Endothelial cell (in vitro differentiated cells): ENCODE data around the gene UBE2E2. TPM values are rescaled to one million over a fixed set of nuclear protein-coding genes. Genes with fewer than 3 reads are reported as not detected.
A peak's percentile ranks its signal among the peaks of the same experiment; 100 is the strongest.

Experiments
- DNase-seq: peaks from one replicate; pipeline ENCODE4 v3.0.0; 2021; ENCODE audit warnings: low spot score
- H3K27ac Mint-ChIP-seq: one replicate; pipeline ENCODE4 v1.8.0; 2021; ENCODE audit warnings: mixed read lengths, inconsistent platforms; ENCODE audit not compliant: unreplicated experiment
- H3K27me3 Mint-ChIP-seq: one replicate; pipeline ENCODE4 v1.8.0; 2021; ENCODE audit warnings: mild to moderate bottlenecking, moderate library complexity, mixed read lengths, inconsistent platforms; ENCODE audit not compliant: unreplicated experiment
- H3K36me3 Mint-ChIP-seq: one replicate; pipeline ENCODE4 v1.8.0; 2021; ENCODE audit warnings: mild to moderate bottlenecking, low read depth, mixed read lengths, inconsistent platforms; ENCODE audit not compliant: unreplicated experiment
- H3K4me1 Mint-ChIP-seq: one replicate; pipeline ENCODE4 v1.8.0; 2021; ENCODE audit warnings: mild to moderate bottlenecking, mixed read lengths, inconsistent platforms; ENCODE audit not compliant: unreplicated experiment
- H3K4me3 Mint-ChIP-seq: one replicate; pipeline ENCODE4 v1.8.0; 2021; ENCODE audit warnings: mild to moderate bottlenecking, mixed read lengths, inconsistent platforms; ENCODE audit not compliant: unreplicated experiment
- H3K9me3 Mint-ChIP-seq: one replicate; pipeline ENCODE4 v1.8.0; 2021; ENCODE audit warnings: mixed read lengths, inconsistent platforms; ENCODE audit not compliant: unreplicated experiment
- total RNA-seq: library from RNA; stranded (reverse); fragmentation: NEBNext Ultra II Directional; extraction: Animal tissue kit (Norgen Biotek cat#: 25700); gene quantifications from one replicate; pipeline ENCODE4 v1.2.1, GENCODE V29; 2021; ENCODE audit not compliant: unreplicated experiment
- TF ChIP-seq, protein P1 (sequence below): fragments of 200-600 bp; sonication (generic); IDR thresholded peaks from one replicate; pipeline ENCODE4 v1.5.0; 2021; ENCODE audit warnings: antibody characterized with exemption; ENCODE audit not compliant: unreplicated experiment

UBE2E2 gene
- total RNA-seq, 1 donor from 2014 or later, result 46.9 TPM

DNA sequence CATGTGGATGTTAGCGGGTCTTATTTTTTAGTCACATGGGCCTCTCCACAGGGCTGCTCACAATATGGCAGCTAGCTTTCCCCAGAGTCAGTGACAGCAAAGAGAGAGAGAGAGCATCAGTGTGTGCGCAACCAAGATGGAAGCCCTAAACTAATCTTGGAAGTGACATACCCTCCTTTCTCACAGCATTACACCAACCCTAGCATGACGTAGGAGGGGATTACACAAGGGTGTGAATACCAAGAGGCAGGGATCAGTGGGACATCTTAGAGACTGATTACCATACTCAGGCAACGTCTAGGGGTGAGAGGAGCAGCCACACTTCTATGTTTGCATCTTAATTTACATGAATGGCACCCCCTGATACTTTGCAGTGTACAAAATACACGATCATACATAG, 3.5 kb upstream of the UBE2E2 start:
- H3K4me1 Mint-ChIP-seq, result peaks cover 12% of the 10 kb centered on the region
- no peak overlapping the region for H3K27ac Mint-ChIP-seq
- DNase-seq, result no peak
- H3K9me3 Mint-ChIP-seq, result no peaks in the 10 kb centered on the region
- H3K27me3 Mint-ChIP-seq, result peaks cover 6% of the 10 kb centered on the region
- TF ChIP-seq, protein P1, sequence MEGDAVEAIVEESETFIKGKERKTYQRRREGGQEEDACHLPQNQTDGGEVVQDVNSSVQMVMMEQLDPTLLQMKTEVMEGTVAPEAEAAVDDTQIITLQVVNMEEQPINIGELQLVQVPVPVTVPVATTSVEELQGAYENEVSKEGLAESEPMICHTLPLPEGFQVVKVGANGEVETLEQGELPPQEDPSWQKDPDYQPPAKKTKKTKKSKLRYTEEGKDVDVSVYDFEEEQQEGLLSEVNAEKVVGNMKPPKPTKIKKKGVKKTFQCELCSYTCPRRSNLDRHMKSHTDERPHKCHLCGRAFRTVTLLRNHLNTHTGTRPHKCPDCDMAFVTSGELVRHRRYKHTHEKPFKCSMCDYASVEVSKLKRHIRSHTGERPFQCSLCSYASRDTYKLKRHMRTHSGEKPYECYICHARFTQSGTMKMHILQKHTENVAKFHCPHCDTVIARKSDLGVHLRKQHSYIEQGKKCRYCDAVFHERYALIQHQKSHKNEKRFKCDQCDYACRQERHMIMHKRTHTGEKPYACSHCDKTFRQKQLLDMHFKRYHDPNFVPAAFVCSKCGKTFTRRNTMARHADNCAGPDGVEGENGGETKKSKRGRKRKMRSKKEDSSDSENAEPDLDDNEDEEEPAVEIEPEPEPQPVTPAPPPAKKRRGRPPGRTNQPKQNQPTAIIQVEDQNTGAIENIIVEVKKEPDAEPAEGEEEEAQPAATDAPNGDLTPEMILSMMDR, result no peak
- H3K36me3 Mint-ChIP-seq, result peaks cover 4% of the 10 kb centered on the region
- H3K4me3 Mint-ChIP-seq, result no peak overlapping the region

DNA sequence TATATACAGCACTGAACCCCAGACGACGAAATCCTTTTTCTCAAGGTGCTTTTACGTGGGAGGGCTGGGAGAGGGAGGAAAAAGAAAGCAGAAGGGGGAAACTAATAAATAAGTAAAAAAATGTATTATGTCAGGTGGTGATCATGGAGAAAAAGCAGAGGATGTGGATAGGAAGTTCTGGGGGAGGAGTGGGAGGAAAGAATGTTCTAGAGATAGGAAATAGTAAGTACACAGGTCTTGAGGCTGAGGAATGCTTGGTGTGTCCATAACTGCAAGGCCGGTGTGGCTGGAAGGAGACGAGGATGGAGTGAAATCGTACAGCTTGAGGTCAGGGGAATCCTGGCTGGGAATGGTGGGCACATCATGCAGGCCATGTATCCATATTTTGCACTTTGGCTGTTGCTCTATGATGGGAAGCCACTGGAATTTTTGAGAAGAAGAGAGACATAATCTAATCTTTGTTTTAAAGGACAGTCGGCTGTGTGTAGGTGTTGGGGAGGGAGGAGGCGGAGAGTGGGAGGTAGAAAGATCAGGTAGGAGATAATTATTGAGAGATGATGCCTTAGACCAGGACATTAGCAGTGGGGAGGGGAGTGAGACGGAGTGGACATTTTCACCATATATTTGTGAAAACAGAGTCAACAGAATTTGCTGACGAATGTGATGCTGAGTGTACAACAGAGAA, 1.8 kb upstream of the UBE2E2 start:
- Mint-ChIP-seq H3K36me3 (peaks cover 4% of the 10 kb centered on the region), H3K27ac (no peak overlapping the region), H3K4me3 (peak overlapping the region; percentile 89), H3K9me3 (no peaks in the 10 kb centered on the region), H3K27me3 (peaks cover 7% of the 10 kb centered on the region), H3K4me1 (peaks cover 13% of the 10 kb centered on the region)
- DNase-seq, result no peak
- TF ChIP-seq, protein P1, result no peak

DNA sequence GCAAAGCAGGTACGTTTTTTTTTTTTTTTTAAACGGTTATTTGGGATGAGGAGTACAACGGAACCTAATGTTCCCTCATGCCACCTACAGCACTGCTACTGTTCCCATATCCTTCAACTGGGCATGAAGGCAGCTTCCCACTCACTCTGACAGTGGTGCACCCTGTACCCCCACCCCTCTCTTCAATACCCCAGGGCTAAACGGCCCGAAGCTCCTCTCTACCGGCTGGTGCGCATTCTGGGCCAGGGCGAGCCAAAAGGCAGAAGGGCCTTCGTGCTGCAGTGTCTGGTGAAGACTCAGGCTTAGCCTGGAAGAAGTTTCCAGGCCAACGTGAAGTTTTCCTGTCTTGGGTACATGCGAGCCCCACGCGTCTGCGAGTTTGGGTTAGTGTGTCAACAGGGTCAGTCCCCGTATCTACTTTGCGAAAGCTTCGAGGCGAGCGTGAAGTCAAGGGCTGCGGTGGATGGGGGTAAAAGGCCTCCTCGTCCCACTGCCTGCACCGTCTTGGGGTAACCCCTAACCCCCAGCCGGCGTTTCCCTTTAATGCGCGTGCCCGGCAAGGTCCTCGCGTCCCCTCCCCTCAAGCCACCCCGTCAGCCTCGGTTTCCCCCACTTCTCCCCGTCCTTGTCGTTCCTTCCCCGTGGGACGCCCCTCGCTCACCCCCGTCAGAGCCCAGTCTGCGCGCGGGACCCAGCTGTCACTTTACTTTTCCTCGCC, 765 bp upstream of the UBE2E2 start:
- no peaks in the 10 kb centered on the region for H3K9me3 Mint-ChIP-seq
- peaks cover 16% of the 10 kb centered on the region for H3K4me1 Mint-ChIP-seq
- peaks cover 9% of the 10 kb centered on the region for H3K27me3 Mint-ChIP-seq
- TF ChIP-seq, protein P1, result no peak
- no peak overlapping the region for H3K27ac Mint-ChIP-seq
- peaks cover 4% of the 10 kb centered on the region for H3K36me3 Mint-ChIP-seq
- peak overlapping the region; percentile 89 for H3K4me3 Mint-ChIP-seq
- peak; percentile 28 for DNase-seq

DNA sequence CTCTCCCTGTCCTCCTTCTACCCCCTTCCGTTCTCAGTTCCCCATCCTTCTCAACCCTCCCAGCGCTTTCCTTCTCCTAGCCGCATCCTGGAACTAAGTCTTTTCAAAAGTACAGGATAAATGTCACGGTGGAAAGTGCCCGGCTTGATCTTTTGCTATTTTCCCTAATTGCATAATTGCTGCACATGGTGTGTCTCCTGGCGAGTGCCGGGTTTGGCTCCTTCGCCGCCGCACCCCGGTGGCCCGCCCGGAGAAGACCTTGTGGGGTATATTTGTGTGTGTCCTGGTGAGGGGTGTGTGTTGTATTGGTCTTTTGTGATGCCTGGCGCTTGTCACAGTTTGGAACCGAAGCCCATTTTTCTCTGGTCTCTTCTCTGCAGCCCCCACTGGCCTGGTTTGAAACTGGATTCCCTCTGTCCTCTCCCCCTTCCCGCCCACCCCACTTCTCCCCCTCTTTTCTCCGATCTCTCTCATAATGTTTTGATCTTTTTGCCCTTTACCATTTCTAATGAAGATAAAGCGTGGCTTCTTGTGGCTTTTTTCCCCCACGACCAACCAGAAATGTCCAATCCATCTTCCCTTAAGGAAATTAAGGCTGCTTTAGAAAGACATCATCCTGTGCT, 692 bp downstream of the UBE2E2 start:
- DNase-seq, result peak; percentile 13
- no peaks in the 10 kb centered on the region for H3K9me3 Mint-ChIP-seq
- H3K36me3 Mint-ChIP-seq, result peaks cover 4% of the 10 kb centered on the region
- TF ChIP-seq, protein P1, result no peak
- peak overlapping the region; percentile 98 for H3K4me3 Mint-ChIP-seq
- peak overlapping the region; percentile 89 for H3K27ac Mint-ChIP-seq
- H3K27me3 Mint-ChIP-seq, result peaks cover 9% of the 10 kb centered on the region
- peaks cover 16% of the 10 kb centered on the region for H3K4me1 Mint-ChIP-seq
